ENCODE data around the gene SPN.

DNA sequence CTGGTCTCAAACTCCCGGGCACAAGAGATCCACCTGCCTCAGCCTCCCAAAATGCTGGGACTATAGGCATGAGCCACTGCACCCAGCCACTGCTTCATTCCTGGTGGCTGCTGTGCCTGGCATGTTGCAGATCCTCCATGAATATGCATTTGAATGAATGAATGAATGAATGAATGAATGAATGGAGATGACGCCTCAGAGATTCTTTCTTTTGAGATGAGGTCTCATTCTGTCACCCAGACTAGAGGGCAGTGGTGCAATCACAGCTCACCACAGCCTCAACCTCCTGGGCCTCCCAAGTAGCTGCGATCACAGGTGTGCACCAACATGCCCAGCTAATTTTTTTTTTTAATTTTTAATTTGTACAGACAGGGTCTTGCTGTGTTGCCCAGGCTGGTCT is 5.2 kb downstream of the SPN start:
- TF ChIP-seq, protein P1, sequence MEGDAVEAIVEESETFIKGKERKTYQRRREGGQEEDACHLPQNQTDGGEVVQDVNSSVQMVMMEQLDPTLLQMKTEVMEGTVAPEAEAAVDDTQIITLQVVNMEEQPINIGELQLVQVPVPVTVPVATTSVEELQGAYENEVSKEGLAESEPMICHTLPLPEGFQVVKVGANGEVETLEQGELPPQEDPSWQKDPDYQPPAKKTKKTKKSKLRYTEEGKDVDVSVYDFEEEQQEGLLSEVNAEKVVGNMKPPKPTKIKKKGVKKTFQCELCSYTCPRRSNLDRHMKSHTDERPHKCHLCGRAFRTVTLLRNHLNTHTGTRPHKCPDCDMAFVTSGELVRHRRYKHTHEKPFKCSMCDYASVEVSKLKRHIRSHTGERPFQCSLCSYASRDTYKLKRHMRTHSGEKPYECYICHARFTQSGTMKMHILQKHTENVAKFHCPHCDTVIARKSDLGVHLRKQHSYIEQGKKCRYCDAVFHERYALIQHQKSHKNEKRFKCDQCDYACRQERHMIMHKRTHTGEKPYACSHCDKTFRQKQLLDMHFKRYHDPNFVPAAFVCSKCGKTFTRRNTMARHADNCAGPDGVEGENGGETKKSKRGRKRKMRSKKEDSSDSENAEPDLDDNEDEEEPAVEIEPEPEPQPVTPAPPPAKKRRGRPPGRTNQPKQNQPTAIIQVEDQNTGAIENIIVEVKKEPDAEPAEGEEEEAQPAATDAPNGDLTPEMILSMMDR (IDR thresholded peaks at IDR 0.05) = no peak
- TF ChIP-seq POLR2AphosphoS5 (IDR thresholded peaks at IDR 0.05) (no peak), POLR2A (IDR thresholded peaks at IDR 0.05) (no peak), EP300 (IDR thresholded peaks at IDR 0.05) (no peak)
